NK-92 (cell line): Measurements from ENCODE around the gene ST6GALNAC1.

ENCODE experiments used
- DNase-seq: peaks from one replicate; lab custom pipeline; 2025; ENCODE audit not compliant: unreplicated experiment; lab: John Stamatoyannopoulos, UW

ST6GALNAC1 gene

GRCh38 chr17:76581515-76581914 lies 62.0 kb downstream of the ST6GALNAC1 start:
- no peak for DNase-seq

- DNase-seq = no peak
These were observed 64.3 kb downstream of the ST6GALNAC1 start for GRCh38 chr17:76579281-76579680.

GRCh38 chr17:76578376-76578775 lies 65.2 kb downstream of the ST6GALNAC1 start:
- no peak for DNase-seq

GRCh38 chr17:76577876-76578275 lies 65.7 kb downstream of the ST6GALNAC1 start:
- DNase-seq = no peak

- no peak for DNase-seq
These were observed 67.4 kb downstream of the ST6GALNAC1 start for GRCh38 chr17:76576189-76576588.

- DNase-seq = no peak
These were observed 68.0 kb downstream of the ST6GALNAC1 start for GRCh38 chr17:76575570-76575969.
